GM21381 (cell line): ENCODE results near the gene LMBR1L.
"Not testable (repeated sequence)": the region's sequence is repeated elsewhere in the genome, so short reads cannot be mapped to it uniquely, and the experiment has no call there.

ENCODE experiments used
- ATAC-seq: cut with Tn5 transposase; IDR thresholded peaks from one replicate; pipeline ENCODE4 v1.9.1; 2021; ENCODE audit warnings: mild to moderate bottlenecking, moderate library complexity; ENCODE audit not compliant: unreplicated experiment

Gene LMBR1L

GRCh38 chr12:49110464-49111155 lies at the start of gene LMBR1L:
Gene LMBR1L (minus strand): TSS chr12:49110847. CDS start chr12:49110555, 292 bp downstream.
- peak; percentile 98 for ATAC-seq

GRCh38 chr12:49160399-49160798 lies 49.8 kb upstream of the LMBR1L start:
- ATAC-seq: no peak

- ATAC-seq: no peak
Observed at GRCh38 chr12:49154221-49154620, 43.6 kb upstream of the LMBR1L start.

GRCh38 chr12:49147384-49147783 lies 36.7 kb upstream of the LMBR1L start:
- no peak for ATAC-seq

- ATAC-seq: no peak
Observed at GRCh38 chr12:49146406-49146805, 35.8 kb upstream of the LMBR1L start.

- ATAC-seq: no peak
Observed at GRCh38 chr12:49144384-49144783, 33.7 kb upstream of the LMBR1L start.

- ATAC-seq: no peak
Observed at GRCh38 chr12:49138999-49139398, 28.4 kb upstream of the LMBR1L start.

GRCh38 chr12:49138587-49138986 lies 27.9 kb upstream of the LMBR1L start:
- no peak for ATAC-seq

GRCh38 chr12:49137476-49137875 lies 26.8 kb upstream of the LMBR1L start:
- ATAC-seq: no peak

GRCh38 chr12:49136997-49137396 lies 26.4 kb upstream of the LMBR1L start:
- ATAC-seq: not testable (repeated sequence)

- ATAC-seq: no peak
Observed at GRCh38 chr12:49133590-49133989, 22.9 kb upstream of the LMBR1L start.

GRCh38 chr12:49133014-49133413 lies 22.4 kb upstream of the LMBR1L start:
- ATAC-seq: no peak

- ATAC-seq: peak; percentile 2
Observed at GRCh38 chr12:49131894-49132461, 21.3 kb upstream of the LMBR1L start.

GRCh38 chr12:49131051-49131893 lies 20.6 kb upstream of the LMBR1L start, which contains the start of gene TUBA1B:
Gene TUBA1B (minus strand): TSS chr12:49131395. CDS start chr12:49131300, 95 bp downstream.
- peak; percentile 69 for ATAC-seq

GRCh38 chr12:49130151-49131050 lies 19.8 kb upstream of the LMBR1L start:
- peak; percentile 57 for ATAC-seq

GRCh38 chr12:49129332-49130150 lies 18.9 kb upstream of the LMBR1L start:
- no peak for ATAC-seq

- ATAC-seq: not testable (repeated sequence)
Observed at GRCh38 chr12:49127971-49128370, 17.3 kb upstream of the LMBR1L start.

GRCh38 chr12:49126852-49127763 lies 16.5 kb upstream of the LMBR1L start:
- ATAC-seq: no peak
